Small intestine (tissue), 7 donors: Measurements from ENCODE around the gene MAPK6. TPM values are rescaled to one million over a fixed set of nuclear protein-coding genes. Genes with fewer than 3 reads are reported as not detected.
"Not testable (repeated sequence)": the region's sequence is repeated elsewhere in the genome, so short reads cannot be mapped to it uniquely, and the experiment has no call there.

Experiments used
- DNase-seq, 2 donors: peaks; one replicate each; pipeline versions ENCODE4 v3.0.0 to v3.0.0-alpha.2; 2013
- FAIRE-seq: peaks from 2 replicates; lab custom pipeline; 2012; peaks lifted over from hg19 to GRCh38; lab: Jason Lieb, UNC
- H3K27ac ChIP-seq, 3 donors: one replicate each; pipeline ENCODE4 v1.5.1; 2013; ENCODE audit warnings: low read length in 2 of 3, mild to moderate bottlenecking in 2 of 3, control low read depth in 1 of 3, inconsistent platforms in 1 of 3, low read depth in 1 of 3, moderate library complexity in 1 of 3
- H3K27me3 ChIP-seq, 3 donors: one replicate each; pipeline ENCODE4 v1.6.1; 2013; ENCODE audit warnings: low read length in 3 of 3, inconsistent platforms in 1 of 3; ENCODE audit not compliant: control insufficient read depth in 3 of 3, insufficient read depth in 3 of 3
- H3K36me3 ChIP-seq, 3 donors: one replicate each; pipeline ENCODE4 v1.6.1; 2013; ENCODE audit warnings: low read length in 3 of 3, inconsistent platforms in 1 of 3, low read depth in 1 of 3, mild to moderate bottlenecking in 1 of 3, moderate library complexity in 1 of 3; ENCODE audit not compliant: control insufficient read depth in 3 of 3, insufficient read depth in 2 of 3
- H3K4me1 ChIP-seq, 3 donors: one replicate each; pipeline ENCODE4 v1.6.1; 2013; ENCODE audit warnings: low read length in 2 of 3, inconsistent platforms in 1 of 3, low read depth in 1 of 3, mild to moderate bottlenecking in 1 of 3, moderate library complexity in 1 of 3; ENCODE audit not compliant: control insufficient read depth in 3 of 3, insufficient read depth in 2 of 3
- H3K4me3 ChIP-seq, 3 donors: one replicate each; pipeline ENCODE4 v1.5.1; 2013; ENCODE audit warnings: low read length in 3 of 3, control low read depth in 1 of 3, inconsistent platforms in 1 of 3, low read depth in 1 of 3, mild to moderate bottlenecking in 1 of 3, moderate library complexity in 1 of 3
- H3K9me3 ChIP-seq, 2 donors: one replicate each; pipeline ENCODE4 v1.6.1; 2013; ENCODE audit warnings: low read depth in 1 of 2, low read length in 1 of 2; ENCODE audit not compliant: control insufficient read depth in 2 of 2, insufficient read depth in 1 of 2
- WGBS, 3 donors: extraction: QIAGEN DNeasy Blood & Tissue Kit; methylation state at CpG; one replicate each; pipeline ENCODE4 v1.1.7; 2013; 5-methylcytosine and 5-hydroxymethylcytosine counted together
- polyA plus RNA-seq, 4 donors: library from polyadenylated mRNA; stranded (reverse) in 3 of 4; unstranded in 1 of 4; fragments of 200-250 nt in 3 of 4; fragments of 120-200 nt in 1 of 4; gene quantifications; one replicate each; pipeline versions ENCODE4 v1.2.1 to v1.2.3, GENCODE V29; 2013
- donor health status: healthy with polysubstance abuse.
- donor health status: control.
- donor health status: control.
- donor health status: Bipolar disorder and iron deficiency.
- donor health status: healthy.

Gene MAPK6
- polyA plus RNA-seq, 4 donors: 15.5 to 52.8 (median 27.6) TPM

- H3K4me1 ChIP-seq: peaks cover 0 to 12% (median 0%) of the 10 kb centered on the region in 3 donors
- no peaks in the 10 kb centered on the region for H3K9me3 ChIP-seq
- DNase-seq (peak; percentile 59 to 67), FAIRE-seq (no peak)
- 7 to 15% (median 8%) methylated on average over 7 of the region's 7 CpGs for WGBS, 3 donors
- H3K27ac ChIP-seq: peak overlapping the region in 2 of 3 donors; percentile 25 to 92
- no peaks in the 10 kb centered on the region for H3K27me3 ChIP-seq
- H3K36me3 ChIP-seq: no peaks in the 10 kb centered on the region
- H3K4me3 ChIP-seq: no peak overlapping the region
Measured at GRCh38 chr15:51982013-51982769, 36.8 kb upstream of the MAPK6 start.

DNA sequence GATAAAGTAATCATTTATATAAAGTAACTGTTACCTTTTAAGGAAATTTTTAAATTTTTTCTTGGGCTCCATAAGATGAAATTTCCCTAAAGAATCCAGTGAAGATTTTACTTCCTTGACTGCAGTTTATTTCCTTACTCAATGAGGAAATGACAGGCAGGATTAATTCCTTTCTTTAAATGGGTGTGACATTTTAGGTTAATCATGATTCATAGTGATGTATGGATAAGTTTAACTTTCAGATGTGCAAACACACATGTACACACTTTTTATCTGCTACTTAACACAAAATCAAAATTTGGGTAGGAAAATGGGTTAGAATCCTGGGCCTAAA is 36.3 kb upstream of the MAPK6 start:
- Histone ChIP-seq H3K27me3 (no peaks in the 10 kb centered on the region), H3K4me1 (peaks cover 0 to 12% (median 0%) of the 10 kb centered on the region in 3 donors), H3K4me3 (no peak overlapping the region), H3K27ac (no peak overlapping the region), H3K36me3 (no peaks in the 10 kb centered on the region), H3K9me3 (no peaks in the 10 kb centered on the region)
- FAIRE-seq (no peak), DNase-seq (peak in 1 of 2 donors; percentile 62)

- FAIRE-seq (no peak), DNase-seq (no peak)
- no peaks in the 10 kb centered on the region for H3K4me1 ChIP-seq
- H3K36me3 ChIP-seq: no peaks in the 10 kb centered on the region
- H3K27me3 ChIP-seq: no peaks in the 10 kb centered on the region
- H3K27ac ChIP-seq: no peak overlapping the region
- H3K9me3 ChIP-seq: no peaks in the 10 kb centered on the region
- no peak overlapping the region for H3K4me3 ChIP-seq
- WGBS, 3 donors: 81 to 88% (median 85%) methylated on average over 4 of the region's 4 CpGs
Measured at GRCh38 chr15:51991141-51991540, 27.9 kb upstream of the MAPK6 start.

DNA sequence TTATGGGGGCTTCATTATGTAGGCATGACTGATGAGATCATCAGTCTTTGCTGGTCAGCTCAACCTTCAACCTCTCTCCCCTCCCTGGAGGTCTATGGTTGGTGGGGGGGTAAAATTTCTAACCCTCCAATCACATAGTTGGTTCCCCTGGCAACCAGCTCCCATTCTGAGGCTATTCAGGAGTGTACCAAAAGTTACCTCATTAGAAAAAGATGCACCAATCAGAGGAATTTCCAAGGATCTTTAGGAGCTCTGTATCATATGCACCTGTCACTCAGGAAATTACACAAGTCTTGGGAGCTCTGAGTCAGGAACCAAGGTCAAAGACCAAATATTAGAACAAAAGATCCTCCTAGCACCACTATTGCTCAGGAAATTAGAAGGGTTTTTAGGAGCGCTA is 26.1 kb upstream of the MAPK6 start:
- H3K27me3 ChIP-seq: no peaks in the 10 kb centered on the region
- DNase-seq (peak; percentile 5 to 58), FAIRE-seq (no peak)
- no peaks in the 10 kb centered on the region for H3K4me1 ChIP-seq
- 53 to 73% (median 68%) methylated on average over 1 of the region's 1 CpG for WGBS, 3 donors
- H3K4me3 ChIP-seq: no peak overlapping the region
- no peaks in the 10 kb centered on the region for H3K36me3 ChIP-seq
- no peaks in the 10 kb centered on the region for H3K9me3 ChIP-seq
- no peak overlapping the region for H3K27ac ChIP-seq

DNA sequence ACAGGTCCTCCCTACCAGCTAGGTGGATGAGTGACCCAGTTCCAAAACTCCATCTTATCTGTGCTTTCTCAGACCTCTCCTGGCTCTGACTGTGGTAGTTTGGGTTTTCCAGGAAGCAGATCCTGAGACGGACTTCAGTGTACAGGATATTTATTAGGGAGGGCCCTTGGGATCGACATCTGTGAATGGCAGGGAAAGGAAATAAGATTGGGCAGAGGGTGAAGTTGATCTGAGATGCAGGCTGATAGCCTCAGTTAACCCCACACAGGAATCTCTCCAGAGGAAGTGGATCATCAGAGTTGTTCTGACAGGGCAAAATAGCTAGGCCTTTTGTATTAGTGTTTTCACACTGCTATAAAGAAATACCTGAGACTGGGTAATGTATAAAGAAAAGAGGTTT is 16.7 kb upstream of the MAPK6 start:
- peaks cover 0 to 7% (median 5%) of the 10 kb centered on the region in 3 donors for H3K4me1 ChIP-seq
- no peaks in the 10 kb centered on the region for H3K36me3 ChIP-seq
- FAIRE-seq: no peak
- H3K27ac ChIP-seq: no peak overlapping the region
- no peaks in the 10 kb centered on the region for H3K9me3 ChIP-seq
- WGBS, 3 donors: 62 to 88% (median 81%) methylated on average over 2 of the region's 2 CpGs
- H3K27me3 ChIP-seq: no peaks in the 10 kb centered on the region
- no peak overlapping the region for H3K4me3 ChIP-seq
- DNase-seq: no peak

DNA sequence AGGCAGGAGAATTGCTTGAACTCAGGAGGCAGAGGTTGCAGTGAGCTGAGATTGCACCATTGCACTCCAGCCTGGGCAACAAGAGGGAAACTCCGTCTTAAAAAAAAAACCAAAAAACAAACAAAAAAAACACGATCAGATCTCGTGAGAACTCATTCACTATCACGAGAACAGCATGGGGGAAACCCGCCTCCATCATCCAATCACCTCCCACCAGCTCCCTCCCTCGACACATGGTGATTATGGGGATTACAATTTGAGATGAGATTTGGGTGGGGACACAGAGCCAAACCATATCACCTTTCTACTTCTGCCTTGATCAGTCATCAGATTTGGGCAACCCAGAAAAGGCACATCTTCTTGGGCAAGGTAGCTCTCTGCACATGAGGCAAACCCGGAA is 15.9 kb upstream of the MAPK6 start:
- not testable (repeated sequence) for DNase-seq, H3K4me1 ChIP-seq, H3K36me3 ChIP-seq, FAIRE-seq, H3K27ac ChIP-seq, H3K27me3 ChIP-seq, H3K9me3 ChIP-seq, H3K4me3 ChIP-seq
- WGBS, 3 donors: 82 to 92% (median 86%) methylated on average over 7 of the region's 7 CpGs

- FAIRE-seq (no peak), DNase-seq (no peak)
- no peaks in the 10 kb centered on the region for H3K27me3 ChIP-seq
- no peaks in the 10 kb centered on the region for H3K9me3 ChIP-seq
- WGBS, 3 donors: 81 to 94% (median 91%) methylated on average over 1 of the region's 1 CpG
- H3K4me3 ChIP-seq: no peak overlapping the region
- no peak overlapping the region for H3K27ac ChIP-seq
- peaks cover 0 to 7% (median 6%) of the 10 kb centered on the region in 3 donors for H3K4me1 ChIP-seq
- no peaks in the 10 kb centered on the region for H3K36me3 ChIP-seq
Measured at GRCh38 chr15:52003710-52004109, 15.3 kb upstream of the MAPK6 start.

DNA sequence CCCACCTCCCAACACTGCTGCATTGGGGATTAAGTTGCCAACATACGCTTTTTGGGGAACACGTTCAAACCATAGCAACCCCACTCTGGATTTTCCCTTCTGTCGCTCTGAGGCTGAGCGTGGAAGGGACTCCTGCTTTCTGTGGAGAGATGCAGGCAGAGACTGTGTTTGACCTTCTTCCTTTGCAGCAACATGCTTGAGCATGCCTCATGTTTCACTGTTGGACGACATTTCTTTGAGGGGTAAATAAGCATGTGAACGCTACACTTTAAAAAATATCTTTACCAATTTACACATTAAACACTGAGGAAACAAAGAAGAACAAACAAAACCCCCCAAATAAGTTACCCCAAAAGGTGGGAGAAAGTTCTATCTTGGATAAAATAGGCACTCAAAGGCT is 14.2 kb upstream of the MAPK6 start:
- 93 to 96% (median 95%) methylated on average over 6 of the region's 6 CpGs for WGBS, 3 donors
- no peak for FAIRE-seq
- H3K27me3 ChIP-seq: no peaks in the 10 kb centered on the region

More for the DNA sequence above, 14.2 kb upstream of the MAPK6 start:
- H3K36me3 ChIP-seq: no peaks in the 10 kb centered on the region
- H3K4me1 ChIP-seq: peaks cover 0 to 11% (median 10%) of the 10 kb centered on the region in 3 donors
- H3K9me3 ChIP-seq: no peaks in the 10 kb centered on the region
- no peak for DNase-seq
- H3K27ac ChIP-seq: no peak overlapping the region
- H3K4me3 ChIP-seq: no peak overlapping the region
